ENCODE results near the gene MYLIP. TPM values are rescaled to one million over a fixed set of nuclear protein-coding genes. Genes with fewer than 3 reads are reported as not detected.

Gene MYLIP
- total and polyA plus RNA-seq, 2 donors (not counting 1 experiment from before 2014, with no cell fraction given): 2.5 to 7.6 TPM

DNA sequence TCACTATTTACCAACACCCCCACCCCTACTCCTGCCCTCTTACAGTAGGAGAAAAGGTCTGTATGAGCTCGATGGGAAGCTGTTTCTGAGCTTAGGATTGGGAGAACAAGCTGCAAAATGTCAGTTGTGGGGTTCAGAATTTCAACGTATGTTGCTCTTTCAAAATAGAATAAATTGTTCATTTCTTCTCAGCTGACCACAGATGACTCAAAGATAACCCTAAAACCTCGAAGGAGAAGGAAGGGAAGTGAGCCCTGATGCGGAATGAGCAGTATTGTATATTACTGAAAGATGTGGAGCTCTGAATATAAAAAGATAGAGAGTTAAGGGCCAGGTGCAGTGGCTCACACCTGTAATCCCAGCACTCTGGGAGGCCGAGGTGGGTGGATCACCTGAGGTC, 35.9 kb upstream of the MYLIP start:
- H3K79me2 ChIP-seq (ENCODE audit: control insufficient read depth, insufficient read depth, low read length): no peaks in the 10 kb centered on the region
- H2AFZ ChIP-seq (ENCODE audit: low read length): no peak overlapping the region
- H3K27me3 ChIP-seq (ENCODE audit: control insufficient read depth, insufficient read depth, low read length): no peaks in the 10 kb centered on the region
- no peak for DNase-seq (ENCODE audit: low read depth in 2 of 2)
- no peaks in the 10 kb centered on the region for H3K4me1 ChIP-seq (ENCODE audit: control insufficient read depth, extremely low read depth, insufficient read depth, low read length)
- H3K27ac ChIP-seq (ENCODE audit: insufficient read depth, low read length): no peak overlapping the region
- H4K20me1 ChIP-seq (ENCODE audit: control insufficient read depth, extremely low read depth, insufficient read depth, low read length): no peaks in the 10 kb centered on the region
- H3K4me2 ChIP-seq (ENCODE audit: extremely low read depth, insufficient read depth, low read length): no peak overlapping the region
- no peak for TF ChIP-seq EZH2 (IDR thresholded peaks at IDR 0.05; ENCODE audit: low read length, missing control alignments)
- TF ChIP-seq, protein P1, sequence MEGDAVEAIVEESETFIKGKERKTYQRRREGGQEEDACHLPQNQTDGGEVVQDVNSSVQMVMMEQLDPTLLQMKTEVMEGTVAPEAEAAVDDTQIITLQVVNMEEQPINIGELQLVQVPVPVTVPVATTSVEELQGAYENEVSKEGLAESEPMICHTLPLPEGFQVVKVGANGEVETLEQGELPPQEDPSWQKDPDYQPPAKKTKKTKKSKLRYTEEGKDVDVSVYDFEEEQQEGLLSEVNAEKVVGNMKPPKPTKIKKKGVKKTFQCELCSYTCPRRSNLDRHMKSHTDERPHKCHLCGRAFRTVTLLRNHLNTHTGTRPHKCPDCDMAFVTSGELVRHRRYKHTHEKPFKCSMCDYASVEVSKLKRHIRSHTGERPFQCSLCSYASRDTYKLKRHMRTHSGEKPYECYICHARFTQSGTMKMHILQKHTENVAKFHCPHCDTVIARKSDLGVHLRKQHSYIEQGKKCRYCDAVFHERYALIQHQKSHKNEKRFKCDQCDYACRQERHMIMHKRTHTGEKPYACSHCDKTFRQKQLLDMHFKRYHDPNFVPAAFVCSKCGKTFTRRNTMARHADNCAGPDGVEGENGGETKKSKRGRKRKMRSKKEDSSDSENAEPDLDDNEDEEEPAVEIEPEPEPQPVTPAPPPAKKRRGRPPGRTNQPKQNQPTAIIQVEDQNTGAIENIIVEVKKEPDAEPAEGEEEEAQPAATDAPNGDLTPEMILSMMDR (conservative IDR thresholded peaks at IDR 0.05 in 1 of 2, IDR thresholded peaks at IDR 0.05 in 1 of 2; ENCODE audit: low read depth in 1 of 2, low read length in 2 of 2): no peak
- no peaks in the 10 kb centered on the region for H3K9me3 ChIP-seq (ENCODE audit: control insufficient read depth, insufficient read depth, low read depth, low read length)
- H3K4me3 ChIP-seq (replicated peaks in 1 of 4; ENCODE audit: control extremely low read depth in 1 of 4, insufficient read depth in 1 of 4, low read depth in 3 of 4, low read length in 4 of 4): no peak overlapping the region
- H3K36me3 ChIP-seq (ENCODE audit: control insufficient read depth, insufficient read depth, low read length): no peaks in the 10 kb centered on the region
- no peak overlapping the region for H3K9ac ChIP-seq (ENCODE audit: insufficient read depth, low read length)

DNA sequence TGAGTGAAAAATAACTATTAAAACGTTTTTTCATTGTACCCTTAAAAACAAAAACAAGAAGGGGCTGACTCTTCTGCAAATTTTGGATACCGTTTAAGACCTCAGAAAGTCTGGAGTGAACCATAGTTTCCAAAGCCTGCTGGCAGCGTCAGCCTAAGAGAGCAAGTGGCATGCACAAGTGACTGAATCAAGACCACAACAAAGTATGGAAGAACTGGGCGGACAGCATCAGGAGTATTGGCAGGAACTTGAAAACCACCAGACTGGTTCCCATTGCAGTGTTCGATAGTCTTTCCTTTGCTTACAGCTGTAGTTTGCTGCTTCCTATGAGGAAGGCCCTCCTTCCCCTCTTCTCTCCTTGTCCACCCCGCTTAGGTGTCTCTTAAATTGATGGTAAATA, 33.7 kb upstream of the MYLIP start:
- no peak for DNase-seq (ENCODE audit: low read depth in 2 of 2)
- TF ChIP-seq, protein P1 (conservative IDR thresholded peaks at IDR 0.05 in 1 of 2, IDR thresholded peaks at IDR 0.05 in 1 of 2; ENCODE audit: low read depth in 1 of 2, low read length in 2 of 2): no peak
- TF ChIP-seq EZH2 (IDR thresholded peaks at IDR 0.05; ENCODE audit: low read length, missing control alignments): no peak
- Histone ChIP-seq H3K4me1 (ENCODE audit: control insufficient read depth, extremely low read depth, insufficient read depth, low read length) (no peaks in the 10 kb centered on the region), H3K9me3 (ENCODE audit: control insufficient read depth, insufficient read depth, low read depth, low read length) (no peaks in the 10 kb centered on the region), H3K27ac (ENCODE audit: insufficient read depth, low read length) (no peak overlapping the region), H3K4me2 (ENCODE audit: extremely low read depth, insufficient read depth, low read length) (no peak overlapping the region), H4K20me1 (ENCODE audit: control insufficient read depth, extremely low read depth, insufficient read depth, low read length) (no peaks in the 10 kb centered on the region), H3K79me2 (ENCODE audit: control insufficient read depth, insufficient read depth, low read length) (no peaks in the 10 kb centered on the region), H3K36me3 (ENCODE audit: control insufficient read depth, insufficient read depth, low read length) (no peaks in the 10 kb centered on the region), H3K4me3 (replicated peaks in 1 of 4; ENCODE audit: control extremely low read depth in 1 of 4, insufficient read depth in 1 of 4, low read depth in 3 of 4, low read length in 4 of 4) (no peak overlapping the region), H3K9ac (ENCODE audit: insufficient read depth, low read length) (no peak overlapping the region), H2AFZ (ENCODE audit: low read length) (no peak overlapping the region), H3K27me3 (ENCODE audit: control insufficient read depth, insufficient read depth, low read length) (no peaks in the 10 kb centered on the region)

DNA sequence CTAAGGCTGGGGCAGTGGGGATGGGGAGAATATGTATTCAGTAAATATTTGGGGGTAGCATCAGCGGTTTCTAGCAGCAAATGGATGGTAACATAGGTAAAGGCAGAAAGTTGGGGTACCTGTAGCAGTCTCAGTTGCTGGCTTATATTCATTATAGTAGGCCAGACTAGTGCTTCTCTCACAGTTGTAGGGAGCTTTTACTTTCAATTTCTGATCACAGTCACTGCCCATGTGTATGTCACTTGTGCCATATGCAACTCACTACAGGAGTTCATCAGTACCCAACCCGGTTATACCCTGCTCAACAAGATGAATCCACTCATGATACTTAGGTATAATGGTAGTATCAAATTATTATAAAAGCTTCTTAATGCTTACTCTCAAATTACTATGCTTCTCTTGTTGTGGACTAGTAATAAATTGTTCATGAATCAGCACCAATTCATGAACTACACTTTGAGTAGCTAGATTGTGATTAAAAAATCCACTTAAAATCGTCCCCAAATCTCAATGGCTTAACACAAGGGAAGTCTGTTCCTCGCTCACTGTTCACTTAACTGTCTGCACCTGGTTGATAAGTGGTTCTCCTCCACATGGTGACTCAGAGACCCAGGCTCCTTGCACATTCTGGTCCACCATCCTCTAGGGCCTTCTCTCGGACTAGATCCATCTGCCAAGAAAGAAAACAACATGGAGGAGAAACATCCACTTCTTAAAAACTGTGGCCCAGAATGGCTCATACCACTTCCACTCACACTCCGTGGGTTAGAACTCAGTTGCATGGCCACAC, 31.3 kb upstream of the MYLIP start:
- H4K20me1 ChIP-seq (ENCODE audit: control insufficient read depth, extremely low read depth, insufficient read depth, low read length): no peaks in the 10 kb centered on the region
- no peaks in the 10 kb centered on the region for H3K36me3 ChIP-seq (ENCODE audit: control insufficient read depth, insufficient read depth, low read length)
- no peaks in the 10 kb centered on the region for H3K9me3 ChIP-seq (ENCODE audit: control insufficient read depth, insufficient read depth, low read depth, low read length)
- H3K4me2 ChIP-seq (ENCODE audit: extremely low read depth, insufficient read depth, low read length): no peak overlapping the region
- no peak for DNase-seq (ENCODE audit: low read depth in 2 of 2)
- no peak for TF ChIP-seq EZH2 (IDR thresholded peaks at IDR 0.05; ENCODE audit: low read length, missing control alignments)
- TF ChIP-seq, protein P1 (conservative IDR thresholded peaks at IDR 0.05 in 1 of 2, IDR thresholded peaks at IDR 0.05 in 1 of 2; ENCODE audit: low read depth in 1 of 2, low read length in 2 of 2): no peak
- no peaks in the 10 kb centered on the region for H3K27me3 ChIP-seq (ENCODE audit: control insufficient read depth, insufficient read depth, low read length)
- H3K9ac ChIP-seq (ENCODE audit: insufficient read depth, low read length): no peak overlapping the region
- H3K79me2 ChIP-seq (ENCODE audit: control insufficient read depth, insufficient read depth, low read length): no peaks in the 10 kb centered on the region
- H3K4me1 ChIP-seq (ENCODE audit: control insufficient read depth, extremely low read depth, insufficient read depth, low read length): no peaks in the 10 kb centered on the region
- H3K4me3 ChIP-seq (replicated peaks in 1 of 4; ENCODE audit: control extremely low read depth in 1 of 4, insufficient read depth in 1 of 4, low read depth in 3 of 4, low read length in 4 of 4): no peak overlapping the region
- no peak overlapping the region for H2AFZ ChIP-seq (ENCODE audit: low read length)
- no peak overlapping the region for H3K27ac ChIP-seq (ENCODE audit: insufficient read depth, low read length)

Data from fibroblast of lung (primary cell).